Measurements from ENCODE around the gene TLR9.

The TLR9 gene

GRCh38 chr3:52188556-52188955, 36.9 kb downstream of the TLR9 start:
- CTCF ChIA-PET, result interaction anchor here (0.6 kb wide), 1 partner anchor 91 kb away, joined by 3 read pairs; no protein-coding TSS in a partner anchor
- no peak for DNase-seq (ENCODE audit: low read depth, low spot score)
- POLR2A ChIA-PET, result interaction anchor here (0.6 to 0.7 kb wide), 2 partner anchors 17 to 205 kb away, joined by 3 read pairs; partner anchors contain the start of gene ACY1

GRCh38 chr3:52186729-52187128, 38.7 kb downstream of the TLR9 start:
- CTCF ChIA-PET, result no interaction called here
- POLR2A ChIA-PET, result no interaction called here
- no peak for DNase-seq (ENCODE audit: low read depth, low spot score)
- H3K4me3 ChIP-seq (ENCODE audit: low read depth, low read length), result no peak overlapping the region
- no peak for TF ChIP-seq CTCF (IDR thresholded peaks at IDR 0.05; ENCODE audit: insufficient read depth, low read length, missing control alignments)

More at GRCh38 chr3:52188556-52188955, 36.9 kb downstream of the TLR9 start:
- H3K4me3 ChIP-seq (ENCODE audit: low read depth, low read length), result no peak overlapping the region
- TF ChIP-seq CTCF (IDR thresholded peaks at IDR 0.05; ENCODE audit: insufficient read depth, low read length, missing control alignments), result no peak

GRCh38 chr3:52185837-52186236, 39.6 kb downstream of the TLR9 start:
- H3K4me3 ChIP-seq (ENCODE audit: low read depth, low read length), result no peak overlapping the region
- ChIA-PET POLR2A (no interaction called here), CTCF (interaction anchor here (0.7 to 1.2 kb wide), 2 partner anchors 34 to 35 kb away, joined by 4 read pairs; no protein-coding TSS in a partner anchor)
- DNase-seq (ENCODE audit: low read depth, low spot score), result no peak
- no peak for TF ChIP-seq CTCF (IDR thresholded peaks at IDR 0.05; ENCODE audit: insufficient read depth, low read length, missing control alignments)

- TF ChIP-seq CTCF (IDR thresholded peaks at IDR 0.05; ENCODE audit: insufficient read depth, low read length, missing control alignments), result no peak
- CTCF ChIA-PET, result interaction anchor here (1.2 kb wide), 1 partner anchor 35 kb away, joined by 4 read pairs; no protein-coding TSS in a partner anchor
- DNase-seq (ENCODE audit: low read depth, low spot score), result no peak
- POLR2A ChIA-PET, result no interaction called here
- H3K4me3 ChIP-seq (ENCODE audit: low read depth, low read length), result no peak overlapping the region
Observed at GRCh38 chr3:52185311-52185710, 40.1 kb downstream of the TLR9 start.

GRCh38 chr3:52184690-52185089, 40.8 kb downstream of the TLR9 start:
- POLR2A ChIA-PET, result no interaction called here
- CTCF ChIA-PET, result interaction anchor here (1.2 kb wide), 1 partner anchor 35 kb away, joined by 4 read pairs; no protein-coding TSS in a partner anchor
- no peak overlapping the region for H3K4me3 ChIP-seq (ENCODE audit: low read depth, low read length)
- no peak for DNase-seq (ENCODE audit: low read depth, low spot score)
- no peak for TF ChIP-seq CTCF (IDR thresholded peaks at IDR 0.05; ENCODE audit: insufficient read depth, low read length, missing control alignments)

GRCh38 chr3:52183786-52184445, 41.5 kb downstream of the TLR9 start:
- no peak overlapping the region for H3K4me3 ChIP-seq (ENCODE audit: low read depth, low read length)
- CTCF ChIA-PET, result interaction anchor here (1.5 kb wide), 1 partner anchor 13 kb away, joined by 4 read pairs; no protein-coding TSS in a partner anchor
- DNase-seq (ENCODE audit: low read depth, low spot score), result no peak
- POLR2A ChIA-PET, result interaction anchor here (0.6 kb wide), 1 partner anchor 135 kb away, joined by 3 read pairs; no protein-coding TSS in a partner anchor
- no peak for TF ChIP-seq CTCF (IDR thresholded peaks at IDR 0.05; ENCODE audit: insufficient read depth, low read length, missing control alignments)

All from AG04449 (cell line).